PC-3 (cell line): ENCODE results near the gene PTPRS.

ENCODE experiments used
- EZH2 ChIP-seq: fragments of 300-600 bp; sonication (generic); IDR thresholded peaks from one replicate; pipeline ENCODE4 v1.6.1; 2017; ENCODE audit warnings: antibody characterized with exemption, mild to moderate bottlenecking, low read length; ENCODE audit not compliant: unreplicated experiment
- EZH2phosphoT487 ChIP-seq: fragments of 300-600 bp; sonication (generic); IDR thresholded peaks from 2 replicates; pipeline ENCODE4 v1.6.1; 2018; ENCODE audit warnings: mild to moderate bottlenecking, antibody characterized with exemption, low read length, borderline replicate concordance
- TF ChIP-seq, protein P1 (sequence below): fragments of 300-600 bp; sonication (generic); conservative IDR thresholded peaks from 2 replicates; pipeline ENCODE4 v1.5.1; 2017; ENCODE audit warnings: antibody characterized with exemption, low read depth, mild to moderate bottlenecking, low read length

DNA sequence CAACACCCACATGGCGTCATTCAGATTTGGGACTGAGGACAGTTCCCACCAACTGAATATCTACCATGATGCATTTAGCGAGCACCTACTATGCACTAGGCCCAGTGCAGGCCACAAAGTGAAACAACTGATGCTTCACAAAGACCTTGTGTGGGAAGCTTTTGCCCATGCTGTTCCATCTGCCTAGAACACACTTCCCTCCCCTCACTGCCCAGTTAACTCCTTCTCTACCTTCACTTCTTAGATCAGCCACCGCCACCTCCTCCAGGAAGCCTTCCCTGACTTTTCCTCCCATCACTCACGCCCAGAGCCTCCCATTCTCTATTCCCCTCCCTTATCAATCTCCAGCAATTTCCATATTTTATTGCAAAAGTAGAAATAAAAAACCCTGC lies 25.7 kb downstream of the PTPRS start:
- TF ChIP-seq, protein P1, sequence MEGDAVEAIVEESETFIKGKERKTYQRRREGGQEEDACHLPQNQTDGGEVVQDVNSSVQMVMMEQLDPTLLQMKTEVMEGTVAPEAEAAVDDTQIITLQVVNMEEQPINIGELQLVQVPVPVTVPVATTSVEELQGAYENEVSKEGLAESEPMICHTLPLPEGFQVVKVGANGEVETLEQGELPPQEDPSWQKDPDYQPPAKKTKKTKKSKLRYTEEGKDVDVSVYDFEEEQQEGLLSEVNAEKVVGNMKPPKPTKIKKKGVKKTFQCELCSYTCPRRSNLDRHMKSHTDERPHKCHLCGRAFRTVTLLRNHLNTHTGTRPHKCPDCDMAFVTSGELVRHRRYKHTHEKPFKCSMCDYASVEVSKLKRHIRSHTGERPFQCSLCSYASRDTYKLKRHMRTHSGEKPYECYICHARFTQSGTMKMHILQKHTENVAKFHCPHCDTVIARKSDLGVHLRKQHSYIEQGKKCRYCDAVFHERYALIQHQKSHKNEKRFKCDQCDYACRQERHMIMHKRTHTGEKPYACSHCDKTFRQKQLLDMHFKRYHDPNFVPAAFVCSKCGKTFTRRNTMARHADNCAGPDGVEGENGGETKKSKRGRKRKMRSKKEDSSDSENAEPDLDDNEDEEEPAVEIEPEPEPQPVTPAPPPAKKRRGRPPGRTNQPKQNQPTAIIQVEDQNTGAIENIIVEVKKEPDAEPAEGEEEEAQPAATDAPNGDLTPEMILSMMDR, result no peak
- no peak for TF ChIP-seq EZH2phosphoT487
- no peak for TF ChIP-seq EZH2
